ENCODE results near the gene DLST. TPM values are rescaled to one million over a fixed set of nuclear protein-coding genes. Genes with fewer than 3 reads are reported as not detected.
A peak's percentile ranks its signal among the peaks of the same experiment; 100 is the strongest.

The DLST gene
- total RNA-seq, 1 experiment from 2014 or later, result 309 TPM

- no peak for DNase-seq
- Histone ChIP-seq H3K79me2 (ENCODE audit: low read depth) (no peaks in the 10 kb centered on the region), H3K4me1 (replicated peaks; ENCODE audit: insufficient read depth) (peaks cover 4% of the 10 kb centered on the region), H2AFZ (no peak overlapping the region), H3K9me3 (ENCODE audit: insufficient read depth, low read depth) (no peaks in the 10 kb centered on the region), H3K27ac (no peak overlapping the region), H3K4me2 (no peak overlapping the region), H3K27me3 (ENCODE audit: insufficient read depth, low read depth) (no peaks in the 10 kb centered on the region), H4K20me1 (ENCODE audit: insufficient read depth) (no peaks in the 10 kb centered on the region), H3F3A (ENCODE audit: insufficient read depth, low read depth) (peaks cover 6% of the 10 kb centered on the region; the same call in 1 of the 2 replicates), H3K36me3 (ENCODE audit: low read depth) (no peaks in the 10 kb centered on the region), H3K4me3 (no peak overlapping the region), H3K9me2 (ENCODE audit: insufficient read depth) (no peaks in the 10 kb centered on the region)
- intact Hi-C loops (cut with micrococcal nuclease; ENCODE audit: unreplicated experiment), result no loop called here
- POLR2A ChIA-PET (ENCODE audit: unreplicated experiment), result interaction anchor here (0.7 kb wide), 1 partner anchor 12 kb away, joined by 6 read pairs; no protein-coding TSS in a partner anchor
- CTCF ChIA-PET, result interaction anchor here (0.7 kb wide), 1 partner anchor 129 kb away, joined by 3 read pairs; no protein-coding TSS in a partner anchor
- TF ChIP-seq CTCF (conservative IDR thresholded peaks at IDR 0.05) (no peak), EZH2 (IDR thresholded peaks at IDR 0.05; ENCODE audit: low read depth) (no peak)
- BruUV-seq (replicated peaks), result no TSS peak
These were observed 38.6 kb downstream of the DLST start for GRCh38 chr14:74920281-74920680.

- Histone ChIP-seq H3K4me2 (no peak overlapping the region), H2AFZ (no peak overlapping the region), H3K9me2 (ENCODE audit: insufficient read depth) (no peaks in the 10 kb centered on the region), H3K36me3 (ENCODE audit: low read depth) (no peaks in the 10 kb centered on the region), H3K4me3 (no peak overlapping the region), H4K20me1 (ENCODE audit: insufficient read depth) (no peaks in the 10 kb centered on the region), H3K9me3 (ENCODE audit: insufficient read depth, low read depth) (no peaks in the 10 kb centered on the region), H3K27ac (no peak overlapping the region), H3K79me2 (ENCODE audit: low read depth) (no peaks in the 10 kb centered on the region), H3F3A (ENCODE audit: insufficient read depth, low read depth) (peaks cover 6% of the 10 kb centered on the region; the same call in 1 of the 2 replicates), H3K27me3 (ENCODE audit: insufficient read depth, low read depth) (0 out of 2 replicates have a peak, but pooled peaks cover 3% of the 10 kb centered on the region), H3K4me1 (replicated peaks; ENCODE audit: insufficient read depth) (peaks cover 4% of the 10 kb centered on the region)
- POLR2A ChIA-PET (ENCODE audit: unreplicated experiment), result interaction anchor here (0.7 kb wide), 1 partner anchor 13 kb away, joined by 6 read pairs; no protein-coding TSS in a partner anchor
- intact Hi-C loops (cut with micrococcal nuclease; ENCODE audit: unreplicated experiment), result no loop called here
- CTCF ChIA-PET, result interaction anchor here (0.6 to 1.0 kb wide), 2 partner anchors 15 to 494 kb away, joined by 3 read pairs; no protein-coding TSS in a partner anchor
- BruUV-seq (replicated peaks), result no TSS peak
- DNase-seq, result no peak
- TF ChIP-seq EZH2 (IDR thresholded peaks at IDR 0.05; ENCODE audit: low read depth) (no peak), CTCF (conservative IDR thresholded peaks at IDR 0.05) (no peak)
These were observed 39.4 kb downstream of the DLST start for GRCh38 chr14:74921053-74921620.

GRCh38 chr14:74921987-74922751 lies 40.5 kb downstream of the DLST start:
- POLR2A ChIA-PET (ENCODE audit: unreplicated experiment), result interaction anchor here (0.7 kb wide), 1 partner anchor 70 kb away, joined by 3 read pairs; no protein-coding TSS in a partner anchor
- peak overlapping the region; percentile 76; the same call in 1 of the 2 replicates for H3K4me3 ChIP-seq
- no peaks in the 10 kb centered on the region for H3K9me3 ChIP-seq (ENCODE audit: insufficient read depth, low read depth)
- no peaks in the 10 kb centered on the region for H3K36me3 ChIP-seq (ENCODE audit: low read depth)
- H3K27me3 ChIP-seq (ENCODE audit: insufficient read depth, low read depth), result 0 out of 2 replicates have a peak, but pooled peaks cover 4% of the 10 kb centered on the region
- no peaks in the 10 kb centered on the region for H4K20me1 ChIP-seq (ENCODE audit: insufficient read depth)
- H2AFZ ChIP-seq, result peak overlapping the region; percentile 94
- no peaks in the 10 kb centered on the region for H3K9me2 ChIP-seq (ENCODE audit: insufficient read depth)
- H3K4me2 ChIP-seq, result peak overlapping the region; percentile 88
- CTCF ChIA-PET, result interaction anchor here (0.6 to 2.2 kb wide), 7 partner anchors 16 to 205 kb away, joined by 3 to 10 read pairs (median 4); partner anchors contain the start of genes NEK9 and ZC2HC1C
- no peaks in the 10 kb centered on the region for H3K79me2 ChIP-seq (ENCODE audit: low read depth)
- DNase-seq, result no peak
- peaks cover 6% of the 10 kb centered on the region; the same call in 1 of the 2 replicates for H3F3A ChIP-seq (ENCODE audit: insufficient read depth, low read depth)
- TSS peak; percentile 54 for BruUV-seq (replicated peaks)
- no peak overlapping the region for H3K27ac ChIP-seq
- intact Hi-C loops (cut with micrococcal nuclease; ENCODE audit: unreplicated experiment), result no loop called here
- TF ChIP-seq CTCF (conservative IDR thresholded peaks at IDR 0.05), result no peak
- TF ChIP-seq EZH2 (IDR thresholded peaks at IDR 0.05; ENCODE audit: low read depth), result no peak
- peaks cover 4% of the 10 kb centered on the region for H3K4me1 ChIP-seq (replicated peaks; ENCODE audit: insufficient read depth)
